Measurements from ENCODE around the gene KCNMB1. TPM values are rescaled to one million over a fixed set of nuclear protein-coding genes. Genes with fewer than 3 reads are reported as not detected.

The KCNMB1 gene
- total and polyA plus RNA-seq, 2 of the 13 experiments (the other 11 are each of a cell fraction or from before 2014, with no cell fraction given), result not detected

GRCh38 chr5:170423692-170424091 is 34.5 kb upstream of the KCNMB1 start:
- intact Hi-C loops (cut with micrococcal nuclease; ENCODE audit: unreplicated experiment) (no loop called here), in situ Hi-C loops (cut with HindIII; ENCODE audit: extremely low pct_ligation_motif_present, low pct_unique_long_range_greater_than_20kb) (loop anchor here (5.0 kb wide), 2 partner anchors 196 to 321 kb away; no protein-coding TSS in a partner anchor)
- Histone ChIP-seq H3K79me2 (ENCODE audit: insufficient read depth, low read length) (no peaks in the 10 kb centered on the region), H4K20me1 (ENCODE audit: insufficient read depth, low read length) (no peaks in the 10 kb centered on the region), H3K4me1 (ENCODE audit: insufficient read depth, low read length) (no peaks in the 10 kb centered on the region), H3K4me3 (replicated peaks in 1 of 3; ENCODE audit: insufficient read depth in 1 of 3, low read depth in 2 of 3, low read length in 3 of 3) (no peak overlapping the region), H3K9ac (ENCODE audit: insufficient read depth, low read depth, low read length) (no peak overlapping the region), H3K36me3 (replicated peaks in 1 of 2; ENCODE audit: control insufficient read depth in 1 of 2, insufficient read depth in 2 of 2, low read length in 2 of 2) (no peaks in the 10 kb centered on the region), H3K27ac (ENCODE audit: extremely low read length, insufficient read depth, low read length) (no peak overlapping the region), H3K27me3 (ENCODE audit: control insufficient read depth in 1 of 2, insufficient read depth in 2 of 2, low read length in 2 of 2) (peaks cover 0 to 7% of the 10 kb centered on the region in 2 experiments; a peak in 2 of 5 replicates), H2AFZ (ENCODE audit: low read length) (no peak overlapping the region), H3K9me3 (ENCODE audit: low read length) (no peaks in the 10 kb centered on the region), H3K4me2 (ENCODE audit: low read depth, low read length) (no peak overlapping the region)
- FAIRE-seq (no peak), ATAC-seq (no peak), DNase-seq (ENCODE audit: low spot score) (no peak)
- POLR2A ChIA-PET, result no interaction called here
- BruUV-seq (replicated peaks), result no TSS peak
- 31% methylated on average over 7 of the region's 7 CpGs for WGBS (ENCODE audit: low lambda C conversion rate)
- CTCF ChIA-PET (ENCODE audit: low intra/inter-chr PET ratio, low total read pairs), result no interaction called here
- TF ChIP-seq ZNF260 (CRISPR knock-in tag; IDR thresholded peaks at IDR 0.05; ENCODE audit: borderline replicate concordance, low read depth) (no peak), HCFC1 (IDR thresholded peaks at IDR 0.05; ENCODE audit: low read depth, low read length) (no peak), RELA (CRISPR knock-in tag; IDR thresholded peaks at IDR 0.05) (no peak), FOXP1 (IDR thresholded peaks at IDR 0.05) (no peak), FOXP1 (CRISPR knock-in tag; IDR thresholded peaks at IDR 0.05) (no peak), HNRNPH1 (optimal IDR thresholded peaks at IDR 0.05; ENCODE audit: low read depth, low read length) (no peak), MED8 (CRISPR knock-in tag; IDR thresholded peaks at IDR 0.05; ENCODE audit: insufficient replicate concordance) (no peak), TEAD3 (CRISPR knock-in tag; optimal IDR thresholded peaks at IDR 0.05; ENCODE audit: borderline replicate concordance) (no peak), FIP1L1 (IDR thresholded peaks at IDR 0.05; ENCODE audit: borderline replicate concordance, insufficient read depth, low read depth, low read length) (no peak), CHD2 (IDR thresholded peaks at IDR 0.05; ENCODE audit: low read depth, low read length) (no peak), NR2F1 (CRISPR knock-in tag; IDR thresholded peaks at IDR 0.05) (no peak), REST (IDR thresholded peaks at IDR 0.05; ENCODE audit: borderline replicate concordance in 1 of 2, low read depth in 1 of 2, low read length in 2 of 2) (no peak), POGK (CRISPR knock-in tag; conservative IDR thresholded peaks at IDR 0.05) (no peak)
- TF ChIP-seq, protein P1, sequence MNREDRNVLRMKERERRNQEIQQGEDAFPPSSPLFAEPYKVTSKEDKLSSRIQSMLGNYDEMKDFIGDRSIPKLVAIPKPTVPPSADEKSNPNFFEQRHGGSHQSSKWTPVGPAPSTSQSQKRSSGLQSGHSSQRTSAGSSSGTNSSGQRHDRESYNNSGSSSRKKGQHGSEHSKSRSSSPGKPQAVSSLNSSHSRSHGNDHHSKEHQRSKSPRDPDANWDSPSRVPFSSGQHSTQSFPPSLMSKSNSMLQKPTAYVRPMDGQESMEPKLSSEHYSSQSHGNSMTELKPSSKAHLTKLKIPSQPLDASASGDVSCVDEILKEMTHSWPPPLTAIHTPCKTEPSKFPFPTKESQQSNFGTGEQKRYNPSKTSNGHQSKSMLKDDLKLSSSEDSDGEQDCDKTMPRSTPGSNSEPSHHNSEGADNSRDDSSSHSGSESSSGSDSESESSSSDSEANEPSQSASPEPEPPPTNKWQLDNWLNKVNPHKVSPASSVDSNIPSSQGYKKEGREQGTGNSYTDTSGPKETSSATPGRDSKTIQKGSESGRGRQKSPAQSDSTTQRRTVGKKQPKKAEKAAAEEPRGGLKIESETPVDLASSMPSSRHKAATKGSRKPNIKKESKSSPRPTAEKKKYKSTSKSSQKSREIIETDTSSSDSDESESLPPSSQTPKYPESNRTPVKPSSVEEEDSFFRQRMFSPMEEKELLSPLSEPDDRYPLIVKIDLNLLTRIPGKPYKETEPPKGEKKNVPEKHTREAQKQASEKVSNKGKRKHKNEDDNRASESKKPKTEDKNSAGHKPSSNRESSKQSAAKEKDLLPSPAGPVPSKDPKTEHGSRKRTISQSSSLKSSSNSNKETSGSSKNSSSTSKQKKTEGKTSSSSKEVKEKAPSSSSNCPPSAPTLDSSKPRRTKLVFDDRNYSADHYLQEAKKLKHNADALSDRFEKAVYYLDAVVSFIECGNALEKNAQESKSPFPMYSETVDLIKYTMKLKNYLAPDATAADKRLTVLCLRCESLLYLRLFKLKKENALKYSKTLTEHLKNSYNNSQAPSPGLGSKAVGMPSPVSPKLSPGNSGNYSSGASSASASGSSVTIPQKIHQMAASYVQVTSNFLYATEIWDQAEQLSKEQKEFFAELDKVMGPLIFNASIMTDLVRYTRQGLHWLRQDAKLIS (CRISPR knock-in tag; IDR thresholded peaks at IDR 0.05), result no peak
